Mesendoderm (in vitro differentiated cells): ENCODE results near the gene MPHOSPH9.

ENCODE experiments used
- DNase-seq: peaks from one replicate; pipeline ENCODE4 v3.0.0; 2013
- H2AK5ac ChIP-seq: 2 replicates; pipeline ENCODE4 v1.6.1; 2013; ENCODE audit warnings: low read length, inconsistent platforms
- H2BK120ac ChIP-seq: 2 replicates; pipeline ENCODE4 v1.6.1; 2013; ENCODE audit warnings: low read depth, mild to moderate bottlenecking, low read length, moderate library complexity, mixed read lengths
- H2BK15ac ChIP-seq: replicated peaks from 2 replicates; pipeline ENCODE4 v1.6.1; 2013; ENCODE audit warnings: low read depth, mild to moderate bottlenecking, moderate library complexity
- H2BK5ac ChIP-seq: 2 replicates; pipeline ENCODE4 v1.6.1; 2013; ENCODE audit warnings: low read length, inconsistent platforms
- H3K18ac ChIP-seq: 2 replicates; pipeline ENCODE4 v1.6.1; 2013; ENCODE audit warnings: mild to moderate bottlenecking, low read length, mixed read lengths
- H3K23ac ChIP-seq: one replicate; pipeline ENCODE4 v1.6.1; 2013; ENCODE audit warnings: low read length
- H3K27ac ChIP-seq: 2 replicates; pipeline ENCODE4 v1.5.1; 2013; ENCODE audit warnings: low read depth, mild to moderate bottlenecking, inconsistent platforms, low read length, moderate library complexity
- H3K27me3 ChIP-seq: 2 replicates; pipeline ENCODE4 v1.6.1; 2013; ENCODE audit warnings: low read length, control low read depth, mild to moderate bottlenecking, inconsistent platforms; ENCODE audit not compliant: insufficient read depth, poor library complexity
- H3K36me3 ChIP-seq: 2 replicates; pipeline ENCODE4 v1.6.1; 2013; ENCODE audit warnings: low read length, inconsistent platforms; ENCODE audit not compliant: control insufficient read depth, insufficient read depth
- H3K4ac ChIP-seq: one replicate; pipeline ENCODE4 v1.6.1; 2013; ENCODE audit warnings: low read depth, mild to moderate bottlenecking, low read length, moderate library complexity
- H3K4me1 ChIP-seq: 2 replicates; pipeline ENCODE4 v1.6.1; 2013; ENCODE audit warnings: low read depth, low read length, inconsistent platforms; ENCODE audit not compliant: control insufficient read depth
- H3K4me2 ChIP-seq: 2 replicates; pipeline ENCODE4 v1.6.1; 2013; ENCODE audit warnings: low read length
- H3K4me3 ChIP-seq: 2 replicates; pipeline ENCODE4 v1.5.1; 2013; ENCODE audit warnings: mild to moderate bottlenecking, low read length
- H3K56ac ChIP-seq: one replicate; pipeline ENCODE4 v1.6.1; 2013; ENCODE audit warnings: low read length
- H3K79me1 ChIP-seq: 2 replicates; pipeline ENCODE4 v1.6.1; 2013; ENCODE audit warnings: low read length, inconsistent platforms
- H3K79me2 ChIP-seq: 2 replicates; pipeline ENCODE4 v1.6.1; 2013; ENCODE audit warnings: mild to moderate bottlenecking, low read length; ENCODE audit not compliant: control insufficient read depth, insufficient read depth
- H3K9ac ChIP-seq: 2 replicates; pipeline ENCODE4 v1.6.1; 2013; ENCODE audit warnings: low read length, inconsistent platforms
- H4K5ac ChIP-seq: one replicate; pipeline ENCODE4 v1.6.1; 2013; ENCODE audit warnings: low read length
- H4K8ac ChIP-seq: one replicate; pipeline ENCODE4 v1.6.1; 2013; ENCODE audit warnings: low read depth, mild to moderate bottlenecking, control low read depth, low read length, moderate library complexity
- WGBS: extraction: QIAGEN DNeasy Blood & Tissue Kit; methylation state at CpG from one replicate; pipeline ENCODE4 v1.1.7; 2013; ENCODE audit warnings: low lambda C conversion rate, missing lambda C conversion rate; ENCODE audit not compliant: insufficient coverage; ENCODE audit errors: extremely low coverage; 5-methylcytosine and 5-hydroxymethylcytosine counted together

Gene MPHOSPH9

GRCh38 chr12:123148655-123149054 lies 84.3 kb downstream of the MPHOSPH9 start:
- Histone ChIP-seq H2BK15ac (no peak overlapping the region), H3K79me1 (no peaks in the 10 kb centered on the region), H3K79me2 (no peaks in the 10 kb centered on the region), H3K4me2 (no peak overlapping the region), H3K27me3 (no peaks in the 10 kb centered on the region), H3K4me3 (no peak overlapping the region), H2BK5ac (no peak overlapping the region), H3K27ac (no peak overlapping the region), H4K8ac (no peak overlapping the region), H2AK5ac (no peak overlapping the region), H2BK120ac (no peak overlapping the region), H3K56ac (no peak overlapping the region), H3K23ac (no peak overlapping the region), H3K9ac (no peak overlapping the region), H4K5ac (no peak overlapping the region), H3K36me3 (no peaks in the 10 kb centered on the region), H3K18ac (no peak overlapping the region), H3K4me1 (peaks cover 3% of the 10 kb centered on the region), H3K4ac (no peak overlapping the region)
- WGBS = no CpG with 5 or more reads among the region's 5 CpGs
- DNase-seq = no peak

GRCh38 chr12:123148223-123148622 lies 84.7 kb downstream of the MPHOSPH9 start:
- Histone ChIP-seq H3K36me3 (no peaks in the 10 kb centered on the region), H3K27me3 (no peaks in the 10 kb centered on the region), H3K79me2 (no peaks in the 10 kb centered on the region), H2BK120ac (no peak overlapping the region), H3K4ac (no peak overlapping the region), H4K8ac (no peak overlapping the region), H3K23ac (no peak overlapping the region), H3K27ac (no peak overlapping the region), H3K4me1 (peaks cover 3% of the 10 kb centered on the region), H3K9ac (no peak overlapping the region), H2BK5ac (no peak overlapping the region), H3K56ac (no peak overlapping the region), H3K4me2 (no peak overlapping the region), H2AK5ac (no peak overlapping the region), H3K4me3 (no peak overlapping the region), H4K5ac (no peak overlapping the region), H2BK15ac (no peak overlapping the region), H3K79me1 (no peaks in the 10 kb centered on the region), H3K18ac (no peak overlapping the region)
- no CpG with 5 or more reads among the region's 9 CpGs for WGBS
- no peak for DNase-seq

GRCh38 chr12:123145211-123145610 lies 87.7 kb downstream of the MPHOSPH9 start:
- H2BK5ac ChIP-seq = no peak overlapping the region
- no peaks in the 10 kb centered on the region for H3K4me1 ChIP-seq
- no peak overlapping the region for H3K56ac ChIP-seq
- no peaks in the 10 kb centered on the region for H3K79me2 ChIP-seq
- H3K4me3 ChIP-seq = no peak overlapping the region
- peaks cover 2% of the 10 kb centered on the region for H3K79me1 ChIP-seq
- H3K27ac ChIP-seq = no peak overlapping the region
- H3K4me2 ChIP-seq = no peak overlapping the region
- H2BK15ac ChIP-seq = no peak overlapping the region
- no peak overlapping the region for H2BK120ac ChIP-seq
- H3K27me3 ChIP-seq = no peaks in the 10 kb centered on the region
- no peak overlapping the region for H3K23ac ChIP-seq
- WGBS = no CpG with 5 or more reads among the region's 2 CpGs
- H4K8ac ChIP-seq = no peak overlapping the region
- no peak overlapping the region for H3K4ac ChIP-seq
- DNase-seq = no peak
- H4K5ac ChIP-seq = no peak overlapping the region
- H3K9ac ChIP-seq = no peak overlapping the region
- no peak overlapping the region for H3K18ac ChIP-seq
- H3K36me3 ChIP-seq = no peaks in the 10 kb centered on the region
- H2AK5ac ChIP-seq = no peak overlapping the region

GRCh38 chr12:123143736-123144461 lies 89.0 kb downstream of the MPHOSPH9 start:
- WGBS = no CpG with 5 or more reads among the region's 4 CpGs
- Histone ChIP-seq H3K23ac (no peak overlapping the region), H3K4me2 (no peak overlapping the region), H2BK5ac (no peak overlapping the region), H3K27ac (no peak overlapping the region), H3K4me3 (no peak overlapping the region), H3K4me1 (no peaks in the 10 kb centered on the region), H4K8ac (no peak overlapping the region), H4K5ac (no peak overlapping the region), H2AK5ac (no peak overlapping the region), H3K79me2 (no peaks in the 10 kb centered on the region), H3K4ac (no peak overlapping the region), H3K56ac (no peak overlapping the region), H3K79me1 (peaks cover 2% of the 10 kb centered on the region), H2BK120ac (no peak overlapping the region), H3K18ac (no peak overlapping the region), H3K9ac (no peak overlapping the region), H3K36me3 (no peaks in the 10 kb centered on the region), H2BK15ac (no peak overlapping the region), H3K27me3 (no peaks in the 10 kb centered on the region)
- DNase-seq = no peak

- no peak overlapping the region for H2BK5ac ChIP-seq
- H2BK120ac ChIP-seq = no peak overlapping the region
- no peak overlapping the region for H3K4me3 ChIP-seq
- H3K23ac ChIP-seq = no peak overlapping the region
- no peak overlapping the region for H3K27ac ChIP-seq
- H3K36me3 ChIP-seq = no peaks in the 10 kb centered on the region
- H3K4me2 ChIP-seq = no peak overlapping the region
- H3K79me2 ChIP-seq = no peaks in the 10 kb centered on the region
- H3K4ac ChIP-seq = no peak overlapping the region
- no peak overlapping the region for H3K56ac ChIP-seq
- WGBS = no CpG with 5 or more reads among the region's 11 CpGs
- DNase-seq = no peak
- no peak overlapping the region for H2AK5ac ChIP-seq
- no peaks in the 10 kb centered on the region for H3K27me3 ChIP-seq
- no peak overlapping the region for H3K9ac ChIP-seq
- no peak overlapping the region for H2BK15ac ChIP-seq
- H3K4me1 ChIP-seq = no peaks in the 10 kb centered on the region
- H4K8ac ChIP-seq = no peak overlapping the region
- peaks cover 2% of the 10 kb centered on the region for H3K79me1 ChIP-seq
- H4K5ac ChIP-seq = no peak overlapping the region
- no peak overlapping the region for H3K18ac ChIP-seq
Observed at GRCh38 chr12:123142921-123143735, 89.8 kb downstream of the MPHOSPH9 start.
